MM.1S (cell line): ENCODE data around the gene CMTR2.

Experiments used
- CTCF ChIP-seq: fragments of 300-600 bp; sonication (generic); IDR thresholded peaks from 2 replicates; pipeline ENCODE4 v1.5.1; 2016; ENCODE audit warnings: antibody characterized with exemption, low read length, mixed read lengths
- EZH2phosphoT487 ChIP-seq: fragments of 300-600 bp; sonication (generic); IDR thresholded peaks from 2 replicates; pipeline ENCODE4 v1.6.1; 2018; ENCODE audit warnings: antibody characterized with exemption, low read length

DNA sequence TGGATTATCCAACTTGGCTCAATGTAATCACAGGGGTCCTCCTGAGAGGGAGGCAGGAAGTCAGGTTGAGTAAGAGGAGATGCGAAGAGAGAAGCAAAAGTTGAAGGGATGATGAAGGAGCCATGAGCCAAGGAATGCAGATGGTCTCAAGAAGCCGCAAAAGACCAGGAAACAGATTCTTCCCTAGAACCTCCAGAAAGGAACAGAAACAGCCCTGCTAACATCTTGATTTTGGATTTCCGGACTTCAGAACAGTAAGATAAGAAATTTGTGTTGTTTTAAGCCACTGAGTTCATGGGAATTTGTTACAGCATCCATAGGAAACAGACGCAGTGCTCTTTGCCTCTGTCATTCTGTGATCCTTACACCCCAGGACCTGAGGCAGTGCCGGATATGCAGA, 26.8 kb downstream of the CMTR2 start:
- TF ChIP-seq CTCF: no peak
- no peak for TF ChIP-seq EZH2phosphoT487
